ENCODE results near the gene PHF2.

- TF ChIP-seq, protein P1, sequence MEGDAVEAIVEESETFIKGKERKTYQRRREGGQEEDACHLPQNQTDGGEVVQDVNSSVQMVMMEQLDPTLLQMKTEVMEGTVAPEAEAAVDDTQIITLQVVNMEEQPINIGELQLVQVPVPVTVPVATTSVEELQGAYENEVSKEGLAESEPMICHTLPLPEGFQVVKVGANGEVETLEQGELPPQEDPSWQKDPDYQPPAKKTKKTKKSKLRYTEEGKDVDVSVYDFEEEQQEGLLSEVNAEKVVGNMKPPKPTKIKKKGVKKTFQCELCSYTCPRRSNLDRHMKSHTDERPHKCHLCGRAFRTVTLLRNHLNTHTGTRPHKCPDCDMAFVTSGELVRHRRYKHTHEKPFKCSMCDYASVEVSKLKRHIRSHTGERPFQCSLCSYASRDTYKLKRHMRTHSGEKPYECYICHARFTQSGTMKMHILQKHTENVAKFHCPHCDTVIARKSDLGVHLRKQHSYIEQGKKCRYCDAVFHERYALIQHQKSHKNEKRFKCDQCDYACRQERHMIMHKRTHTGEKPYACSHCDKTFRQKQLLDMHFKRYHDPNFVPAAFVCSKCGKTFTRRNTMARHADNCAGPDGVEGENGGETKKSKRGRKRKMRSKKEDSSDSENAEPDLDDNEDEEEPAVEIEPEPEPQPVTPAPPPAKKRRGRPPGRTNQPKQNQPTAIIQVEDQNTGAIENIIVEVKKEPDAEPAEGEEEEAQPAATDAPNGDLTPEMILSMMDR (conservative IDR thresholded peaks at IDR 0.05; ENCODE audit: low read depth in 2 of 2) = peak; percentile 30 to 34; a peak in 2 of 4 replicates
- TF ChIP-seq EZH2 (IDR thresholded peaks at IDR 0.05; ENCODE audit: low read depth, unreplicated experiment) (no peak), EZH2phosphoT487 (IDR thresholded peaks at IDR 0.05; ENCODE audit: unreplicated experiment) (no peak), CREB1 (CRISPR knock-in tag; IDR thresholded peaks at IDR 0.05; ENCODE audit: low read depth) (no peak)
- TF ChIP-seq, protein P2, sequence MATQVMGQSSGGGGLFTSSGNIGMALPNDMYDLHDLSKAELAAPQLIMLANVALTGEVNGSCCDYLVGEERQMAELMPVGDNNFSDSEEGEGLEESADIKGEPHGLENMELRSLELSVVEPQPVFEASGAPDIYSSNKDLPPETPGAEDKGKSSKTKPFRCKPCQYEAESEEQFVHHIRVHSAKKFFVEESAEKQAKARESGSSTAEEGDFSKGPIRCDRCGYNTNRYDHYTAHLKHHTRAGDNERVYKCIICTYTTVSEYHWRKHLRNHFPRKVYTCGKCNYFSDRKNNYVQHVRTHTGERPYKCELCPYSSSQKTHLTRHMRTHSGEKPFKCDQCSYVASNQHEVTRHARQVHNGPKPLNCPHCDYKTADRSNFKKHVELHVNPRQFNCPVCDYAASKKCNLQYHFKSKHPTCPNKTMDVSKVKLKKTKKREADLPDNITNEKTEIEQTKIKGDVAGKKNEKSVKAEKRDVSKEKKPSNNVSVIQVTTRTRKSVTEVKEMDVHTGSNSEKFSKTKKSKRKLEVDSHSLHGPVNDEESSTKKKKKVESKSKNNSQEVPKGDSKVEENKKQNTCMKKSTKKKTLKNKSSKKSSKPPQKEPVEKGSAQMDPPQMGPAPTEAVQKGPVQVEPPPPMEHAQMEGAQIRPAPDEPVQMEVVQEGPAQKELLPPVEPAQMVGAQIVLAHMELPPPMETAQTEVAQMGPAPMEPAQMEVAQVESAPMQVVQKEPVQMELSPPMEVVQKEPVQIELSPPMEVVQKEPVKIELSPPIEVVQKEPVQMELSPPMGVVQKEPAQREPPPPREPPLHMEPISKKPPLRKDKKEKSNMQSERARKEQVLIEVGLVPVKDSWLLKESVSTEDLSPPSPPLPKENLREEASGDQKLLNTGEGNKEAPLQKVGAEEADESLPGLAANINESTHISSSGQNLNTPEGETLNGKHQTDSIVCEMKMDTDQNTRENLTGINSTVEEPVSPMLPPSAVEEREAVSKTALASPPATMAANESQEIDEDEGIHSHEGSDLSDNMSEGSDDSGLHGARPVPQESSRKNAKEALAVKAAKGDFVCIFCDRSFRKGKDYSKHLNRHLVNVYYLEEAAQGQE (IDR thresholded peaks at IDR 0.05; ENCODE audit: unreplicated experiment) = no peak
Observed at GRCh38 chr9:93702261-93702660, 125.9 kb downstream of the PHF2 start.
